Activated CD4-positive, alpha-beta memory T cell treated with anti-CD3 and anti-CD28 coated beads, Interleukin-2, amount 10 ng/mL, durations not matched to agents 7 days and 5 days (primary cell): Measurements from ENCODE around the gene TGFBRAP1. TPM values are rescaled to one million over a fixed set of nuclear protein-coding genes. Genes with fewer than 3 reads are reported as not detected.
"Not testable (repeated sequence)": the region's sequence is repeated elsewhere in the genome, so short reads cannot be mapped to it uniquely, and the experiment has no call there.

Experiments
- CTCF ChIA-PET: fragments of 350-600 bp; sonication (Branson Sonifier 250); formaldehyde crosslinking; loops from one replicate; lab custom pipeline; 2021; ENCODE audit warnings: antibody characterized with exemption, inconsistent platforms; lab: Charles Lee
- POLR2A ChIA-PET: fragments of 350-600 bp; sonication (Branson Sonifier 250); formaldehyde crosslinking; loops from one replicate; lab custom pipeline; 2021; ENCODE audit warnings: antibody characterized with exemption; lab: Charles Lee
- DNase-seq: peaks from one replicate; pipeline ENCODE4 v3.0.0-alpha.2; 2020
- H3K27ac Mint-ChIP-seq: one replicate; pipeline ENCODE4 v1.8.0; 2021; ENCODE audit warnings: mild to moderate bottlenecking, mixed read lengths
- H3K27me3 Mint-ChIP-seq: one replicate; pipeline ENCODE4 v1.8.0; 2021; ENCODE audit warnings: mixed read lengths
- H3K36me3 Mint-ChIP-seq: one replicate; pipeline ENCODE4 v1.8.0; 2021; ENCODE audit warnings: low read depth, mixed read lengths
- H3K4me1 Mint-ChIP-seq: one replicate; pipeline ENCODE4 v1.8.0; 2021; ENCODE audit warnings: mixed read lengths
- H3K4me3 Mint-ChIP-seq: one replicate; pipeline ENCODE4 v1.8.0; 2021; ENCODE audit warnings: mild to moderate bottlenecking, mixed read lengths
- H3K9me3 Mint-ChIP-seq: one replicate; pipeline ENCODE4 v1.8.0; 2021; ENCODE audit warnings: mixed read lengths
- total RNA-seq, 2 experiments: library from RNA; stranded (reverse); gene quantifications; one replicate each; pipeline ENCODE4 v1.2.3, GENCODE V29; 2021

TGFBRAP1 gene
- total RNA-seq, 2 experiments from 2014 or later = 15.9 to 17.0 TPM

- ChIA-PET POLR2A (no interaction called here), CTCF (interaction anchor here (1.1 kb wide), 1 partner anchor 17 kb away, joined by 4 read pairs; no protein-coding TSS in a partner anchor)
- H3K27me3 Mint-ChIP-seq = no peaks in the 10 kb centered on the region
- no peak overlapping the region for H3K4me3 Mint-ChIP-seq
- H3K4me1 Mint-ChIP-seq = no peaks in the 10 kb centered on the region
- no peaks in the 10 kb centered on the region for H3K9me3 Mint-ChIP-seq
- no peak overlapping the region for H3K27ac Mint-ChIP-seq
- no peaks in the 10 kb centered on the region for H3K36me3 Mint-ChIP-seq
- no peak for DNase-seq
Measured at GRCh38 chr2:105254531-105255210, 74.9 kb downstream of the TGFBRAP1 start.

- ChIA-PET CTCF (no interaction called here), POLR2A (no interaction called here)
- Mint-ChIP-seq H3K36me3 (no peaks in the 10 kb centered on the region), H3K27ac (no peak overlapping the region), H3K4me3 (no peak overlapping the region), H3K9me3 (no peaks in the 10 kb centered on the region), H3K4me1 (no peaks in the 10 kb centered on the region), H3K27me3 (no peaks in the 10 kb centered on the region)
- no peak for DNase-seq
Measured at GRCh38 chr2:105252271-105252670, 77.3 kb downstream of the TGFBRAP1 start.

DNA sequence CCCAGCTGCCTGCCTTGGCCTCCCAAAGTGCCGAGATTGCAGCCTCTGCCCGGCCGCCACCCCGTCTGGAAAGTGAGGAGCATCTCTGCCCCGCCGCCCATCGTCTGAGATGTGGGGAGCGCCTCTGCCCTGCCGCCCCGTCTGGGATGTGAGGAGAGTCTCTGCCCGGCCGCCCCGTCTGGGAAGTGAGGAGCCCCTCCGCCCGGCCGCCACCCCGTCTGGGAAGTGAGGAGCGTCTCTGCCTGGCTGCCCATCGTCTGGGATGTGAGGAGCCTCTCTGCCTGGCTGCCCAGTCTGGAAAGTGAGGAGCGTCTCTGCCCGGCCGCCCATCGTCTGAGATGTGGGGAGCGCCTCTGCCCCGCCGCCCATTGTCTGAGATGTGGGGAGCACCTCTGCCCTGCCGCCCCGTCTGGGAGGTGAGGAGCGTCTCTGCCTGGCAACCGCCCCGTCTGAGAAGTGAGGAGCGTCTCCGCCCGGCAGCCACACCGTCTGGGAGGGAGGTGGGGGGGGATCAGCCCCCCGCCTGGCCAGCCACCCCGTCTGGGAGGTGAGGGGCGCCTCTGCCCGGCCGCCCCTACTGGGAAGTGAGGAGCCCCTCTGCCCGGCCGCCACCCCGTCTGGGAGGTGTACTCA, 78.4 kb downstream of the TGFBRAP1 start:
- CTCF ChIA-PET, H3K36me3 Mint-ChIP-seq, POLR2A ChIA-PET, H3K27ac Mint-ChIP-seq, DNase-seq, H3K27me3 Mint-ChIP-seq, H3K9me3 Mint-ChIP-seq, H3K4me3 Mint-ChIP-seq, H3K4me1 Mint-ChIP-seq: not testable (repeated sequence)

GRCh38 chr2:105249891-105250290, 79.6 kb downstream of the TGFBRAP1 start:
- no peaks in the 10 kb centered on the region for H3K4me1 Mint-ChIP-seq
- H3K36me3 Mint-ChIP-seq = no peaks in the 10 kb centered on the region
- no peak overlapping the region for H3K27ac Mint-ChIP-seq
- POLR2A ChIA-PET = no interaction called here
- CTCF ChIA-PET = no interaction called here
- H3K4me3 Mint-ChIP-seq = no peak overlapping the region
- H3K27me3 Mint-ChIP-seq = no peaks in the 10 kb centered on the region
- no peak for DNase-seq
- no peaks in the 10 kb centered on the region for H3K9me3 Mint-ChIP-seq

DNA sequence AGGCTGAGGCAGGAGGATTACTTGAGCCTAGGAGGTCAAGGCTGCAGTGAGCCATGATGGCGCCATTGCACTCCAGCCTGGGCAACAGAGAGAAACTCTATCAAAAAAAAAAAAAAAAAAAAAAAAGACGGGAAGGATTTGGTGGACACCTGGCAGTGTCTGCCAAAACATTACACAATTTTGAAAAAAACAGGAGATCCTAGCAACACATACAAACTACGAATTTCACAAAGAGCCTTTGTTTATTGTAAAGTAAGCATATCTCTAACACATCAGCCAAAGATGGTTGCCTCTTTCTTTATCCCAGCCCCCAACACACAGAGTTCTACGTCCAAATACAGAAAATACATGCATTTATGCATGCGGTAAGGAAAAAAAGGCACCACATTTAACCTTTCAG, 80.4 kb downstream of the TGFBRAP1 start:
- DNase-seq = no peak
- Mint-ChIP-seq H3K9me3 (no peaks in the 10 kb centered on the region), H3K27me3 (no peaks in the 10 kb centered on the region), H3K4me1 (no peaks in the 10 kb centered on the region), H3K36me3 (no peaks in the 10 kb centered on the region), H3K27ac (no peak overlapping the region), H3K4me3 (no peak overlapping the region)
- ChIA-PET CTCF (interaction anchor here (0.6 kb wide), 1 partner anchor 116 kb away, joined by 3 read pairs; no protein-coding TSS in a partner anchor), POLR2A (no interaction called here)

- CTCF ChIA-PET = interaction anchor here (0.6 kb wide), 1 partner anchor 117 kb away, joined by 3 read pairs; no protein-coding TSS in a partner anchor
- Mint-ChIP-seq H3K4me1 (no peaks in the 10 kb centered on the region), H3K36me3 (no peaks in the 10 kb centered on the region), H3K9me3 (no peaks in the 10 kb centered on the region), H3K27ac (no peak overlapping the region), H3K4me3 (no peak overlapping the region), H3K27me3 (no peaks in the 10 kb centered on the region)
- no peak for DNase-seq
- POLR2A ChIA-PET = no interaction called here
Measured at GRCh38 chr2:105248316-105249070, 81.0 kb downstream of the TGFBRAP1 start.

- no peak for DNase-seq
- no peaks in the 10 kb centered on the region for H3K36me3 Mint-ChIP-seq
- no peak overlapping the region for H3K27ac Mint-ChIP-seq
- H3K9me3 Mint-ChIP-seq = no peaks in the 10 kb centered on the region
- H3K4me3 Mint-ChIP-seq = no peak overlapping the region
- ChIA-PET POLR2A (no interaction called here), CTCF (no interaction called here)
- H3K4me1 Mint-ChIP-seq = no peaks in the 10 kb centered on the region
- H3K27me3 Mint-ChIP-seq = peaks cover 1% of the 10 kb centered on the region
Measured at GRCh38 chr2:105244451-105244850, 85.1 kb downstream of the TGFBRAP1 start.

DNA sequence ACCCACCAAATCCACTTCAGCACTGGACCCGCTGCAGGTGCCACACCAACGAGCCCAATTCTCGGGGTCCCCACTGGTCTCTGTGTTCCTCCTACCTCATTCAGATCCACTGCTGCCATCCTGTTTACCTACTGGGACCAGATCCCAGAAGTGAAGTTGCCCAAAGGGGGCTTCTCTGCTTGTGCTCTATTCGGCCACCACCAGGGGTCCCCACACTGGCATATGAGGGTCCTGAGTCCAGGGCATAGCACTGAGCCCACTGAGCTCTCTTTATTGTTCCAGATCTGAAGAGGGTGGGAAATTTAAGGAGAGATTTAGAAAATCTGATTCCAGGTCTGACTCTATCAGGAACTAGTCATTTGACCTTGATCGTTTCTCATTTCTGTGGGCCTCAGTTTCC, 85.6 kb downstream of the TGFBRAP1 start:
- Mint-ChIP-seq H3K4me3 (no peak overlapping the region), H3K36me3 (no peaks in the 10 kb centered on the region), H3K9me3 (no peaks in the 10 kb centered on the region), H3K27me3 (peaks cover 2% of the 10 kb centered on the region), H3K27ac (no peak overlapping the region), H3K4me1 (no peaks in the 10 kb centered on the region)
- CTCF ChIA-PET = interaction anchor here (1.3 kb wide), 1 partner anchor 128 kb away, joined by 3 read pairs; no protein-coding TSS in a partner anchor
- no peak for DNase-seq
- POLR2A ChIA-PET = no interaction called here

DNA sequence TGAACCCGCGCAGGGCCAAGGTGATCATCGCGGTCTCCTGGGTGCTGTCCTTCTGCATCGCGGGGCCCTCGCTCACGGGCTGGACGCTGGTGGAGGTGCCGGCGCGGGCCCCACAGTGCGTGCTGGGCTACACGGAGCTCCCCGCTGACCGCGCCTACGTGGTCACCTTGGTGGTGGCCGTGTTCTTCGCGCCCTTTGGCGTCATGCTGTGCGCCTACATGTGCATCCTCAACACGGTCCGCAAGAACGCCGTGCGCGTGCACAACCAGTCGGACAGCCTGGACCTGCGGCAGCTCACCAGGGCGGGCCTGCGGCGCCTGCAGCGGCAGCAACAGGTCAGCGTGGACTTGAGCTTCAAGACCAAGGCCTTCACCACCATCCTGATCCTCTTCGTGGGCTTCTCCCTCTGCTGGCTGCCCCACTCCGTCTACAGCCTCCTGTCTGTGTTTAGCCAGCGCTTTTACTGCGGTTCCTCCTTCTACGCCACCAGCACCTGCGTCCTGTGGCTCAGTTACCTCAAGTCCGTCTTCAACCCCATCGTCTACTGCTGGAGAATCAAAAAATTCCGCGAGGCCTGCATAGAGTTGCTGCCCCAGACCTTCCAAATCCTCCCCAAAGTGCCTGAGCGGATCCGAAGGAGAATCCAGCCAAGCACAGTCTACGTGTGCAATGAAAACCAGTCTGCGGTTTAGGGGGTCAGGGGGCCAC, 87.1 kb downstream of the TGFBRAP1 start:
- no peak overlapping the region for H3K4me3 Mint-ChIP-seq
- ChIA-PET CTCF (interaction anchor here (1.3 kb wide), 1 partner anchor 127 kb away, joined by 3 read pairs; no protein-coding TSS in a partner anchor), POLR2A (no interaction called here)

GRCh38 chr2:105241443-105241842, 88.1 kb downstream of the TGFBRAP1 start, which contains the start of gene GPR45:
TSS of gene GPR45 (plus strand) at chr2:105241743. CDS start at chr2:105241859, 116 bp downstream.
- Mint-ChIP-seq H3K36me3 (no peaks in the 10 kb centered on the region), H3K4me1 (peaks cover 8% of the 10 kb centered on the region), H3K9me3 (no peaks in the 10 kb centered on the region), H3K4me3 (no peak within 1 kb of the TSS), H3K27me3 (peaks cover 14% of the 10 kb centered on the region), H3K27ac (no peak within 1 kb of the TSS)
- POLR2A ChIA-PET = no interaction called here
- DNase-seq = no peak
- CTCF ChIA-PET = interaction anchor here (1.0 to 7.4 kb wide), 2 partner anchors 16 to 127 kb away, joined by 3 to 94 read pairs; no protein-coding TSS in a partner anchor

More for the DNA sequence above, 87.1 kb downstream of the TGFBRAP1 start:
- no peaks in the 10 kb centered on the region for H3K9me3 Mint-ChIP-seq
- no peak for DNase-seq
- peaks cover 5% of the 10 kb centered on the region for H3K27me3 Mint-ChIP-seq
- no peaks in the 10 kb centered on the region for H3K4me1 Mint-ChIP-seq
- H3K36me3 Mint-ChIP-seq = no peaks in the 10 kb centered on the region
- no peak overlapping the region for H3K27ac Mint-ChIP-seq

GRCh38 chr2:105239924-105240323, 89.6 kb downstream of the TGFBRAP1 start:
- no peak for DNase-seq
- ChIA-PET CTCF (interaction anchor here (7.4 kb wide), 1 partner anchor 125 kb away, joined by 94 read pairs; no protein-coding TSS in a partner anchor), POLR2A (no interaction called here)
- Mint-ChIP-seq H3K27me3 (peaks cover 21% of the 10 kb centered on the region), H3K9me3 (no peaks in the 10 kb centered on the region), H3K36me3 (no peaks in the 10 kb centered on the region), H3K27ac (no peak overlapping the region), H3K4me1 (peaks cover 17% of the 10 kb centered on the region), H3K4me3 (no peak overlapping the region)

GRCh38 chr2:105238664-105239240, 90.8 kb downstream of the TGFBRAP1 start:
- DNase-seq = no peak
- H3K27ac Mint-ChIP-seq = no peak overlapping the region
- H3K36me3 Mint-ChIP-seq = no peaks in the 10 kb centered on the region
- POLR2A ChIA-PET = no interaction called here
- peaks cover 17% of the 10 kb centered on the region for H3K4me1 Mint-ChIP-seq
- CTCF ChIA-PET = interaction anchor here (0.6 to 7.4 kb wide), 8 partner anchors 12 to 131 kb away, joined by 3 to 94 read pairs (median 4); no protein-coding TSS in a partner anchor
- peaks cover 21% of the 10 kb centered on the region for H3K27me3 Mint-ChIP-seq
- no peak overlapping the region for H3K4me3 Mint-ChIP-seq
- H3K9me3 Mint-ChIP-seq = no peaks in the 10 kb centered on the region
